ENCODE measurements around the gene CHN1.

CHN1 gene

GRCh38 chr2:174893018-174893417, 112.2 kb downstream of the CHN1 start:
- Histone ChIP-seq H3K27me3 (ENCODE audit: control insufficient read depth, insufficient read depth, low read length) (no peaks in the 10 kb centered on the region), H3K9ac (ENCODE audit: low read depth, low read length) (no peak overlapping the region), H3K27ac (ENCODE audit: low read depth, low read length) (no peak overlapping the region), H3K4me3 (ENCODE audit: low read depth, low read length) (no peak overlapping the region), H3K36me3 (ENCODE audit: control insufficient read depth, insufficient read depth, low read length) (no peaks in the 10 kb centered on the region), H3K9me3 (ENCODE audit: control insufficient read depth, insufficient read depth, low read length) (no peaks in the 10 kb centered on the region), H3K4me1 (ENCODE audit: control insufficient read depth, insufficient read depth, low read length) (peaks cover 17% of the 10 kb centered on the region)

DNA sequence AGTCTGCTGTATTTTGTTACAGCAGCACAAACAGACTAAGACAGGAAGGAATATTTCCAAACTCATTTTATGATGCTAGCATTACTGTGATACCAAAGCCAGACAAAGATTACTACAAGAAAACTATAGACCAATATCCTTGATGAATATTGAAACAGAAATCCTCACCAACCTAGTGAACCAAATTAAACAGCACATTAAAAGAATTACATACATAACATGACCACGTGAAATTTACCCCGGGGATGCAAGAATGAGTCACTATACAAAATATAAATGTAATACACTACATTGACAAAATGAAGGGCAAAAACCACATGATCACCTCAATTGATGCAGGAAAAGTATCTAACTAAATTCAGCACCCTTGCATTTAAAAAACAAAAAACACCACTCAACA, 112.6 kb downstream of the CHN1 start:
- H3K4me3 ChIP-seq (ENCODE audit: low read depth, low read length), result no peak overlapping the region
- no peaks in the 10 kb centered on the region for H3K27me3 ChIP-seq (ENCODE audit: control insufficient read depth, insufficient read depth, low read length)
- H3K27ac ChIP-seq (ENCODE audit: low read depth, low read length), result no peak overlapping the region
- no peaks in the 10 kb centered on the region for H3K9me3 ChIP-seq (ENCODE audit: control insufficient read depth, insufficient read depth, low read length)
- no peak overlapping the region for H3K9ac ChIP-seq (ENCODE audit: low read depth, low read length)
- H3K36me3 ChIP-seq (ENCODE audit: control insufficient read depth, insufficient read depth, low read length), result no peaks in the 10 kb centered on the region
- H3K4me1 ChIP-seq (ENCODE audit: control insufficient read depth, insufficient read depth, low read length), result peaks cover 17% of the 10 kb centered on the region

DNA sequence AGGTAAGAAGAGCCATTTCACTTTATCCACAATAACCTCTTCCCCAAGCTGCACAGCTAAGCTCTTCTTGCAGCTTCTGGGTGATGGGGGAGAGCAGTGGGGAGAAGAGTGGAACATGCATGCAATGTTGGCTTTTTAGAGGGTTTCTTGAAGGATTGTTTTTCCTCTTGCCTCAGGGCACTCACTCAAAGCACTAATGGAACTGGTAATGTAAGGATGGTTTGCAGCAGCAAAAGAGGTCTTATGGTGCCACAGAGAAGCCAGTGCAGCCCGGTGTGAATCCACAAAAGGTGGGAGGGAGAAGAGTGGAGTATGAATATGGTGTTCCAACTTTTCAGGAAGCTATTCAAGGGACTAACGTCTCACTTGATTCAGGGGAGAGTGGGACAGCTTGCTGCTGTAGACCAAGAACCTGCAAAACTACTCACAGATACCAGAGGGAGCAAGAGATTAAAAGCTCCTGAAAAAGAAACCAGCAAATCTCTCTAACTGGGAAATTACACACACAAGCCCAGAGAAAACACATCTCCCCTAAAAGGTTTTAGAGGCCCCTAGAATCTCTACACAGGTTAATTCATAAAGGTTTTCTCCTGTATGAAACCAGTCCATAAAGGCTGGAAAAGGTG, 116.4 kb downstream of the CHN1 start:
- Histone ChIP-seq H3K9me3 (ENCODE audit: control insufficient read depth, insufficient read depth, low read length) (no peaks in the 10 kb centered on the region), H3K4me3 (ENCODE audit: low read depth, low read length) (no peak overlapping the region), H3K27me3 (ENCODE audit: control insufficient read depth, insufficient read depth, low read length) (no peaks in the 10 kb centered on the region), H3K36me3 (ENCODE audit: control insufficient read depth, insufficient read depth, low read length) (no peaks in the 10 kb centered on the region), H3K27ac (ENCODE audit: low read depth, low read length) (peak overlapping the region; percentile 17), H3K4me1 (ENCODE audit: control insufficient read depth, insufficient read depth, low read length) (peaks cover 17% of the 10 kb centered on the region), H3K9ac (ENCODE audit: low read depth, low read length) (no peak overlapping the region)

DNA sequence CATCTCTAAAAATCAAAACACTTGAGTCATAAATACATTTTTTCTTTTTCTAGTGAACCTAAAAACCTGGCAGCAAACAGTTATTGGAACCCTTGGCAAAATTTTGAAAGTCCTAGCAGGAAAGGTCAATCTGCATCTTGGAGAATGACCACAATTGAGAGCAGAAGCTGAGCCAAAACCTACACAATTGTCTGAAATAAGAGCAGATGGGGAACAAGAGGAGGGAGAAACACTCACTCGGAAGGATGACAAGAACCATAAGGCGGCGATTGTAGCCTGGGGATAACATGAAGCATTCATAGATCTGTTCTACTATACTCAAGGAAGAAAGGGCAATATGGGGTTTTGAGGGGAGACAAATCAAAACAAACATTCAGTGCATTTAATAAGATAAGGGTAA, 117.0 kb downstream of the CHN1 start:
- H3K9me3 ChIP-seq (ENCODE audit: control insufficient read depth, insufficient read depth, low read length), result no peaks in the 10 kb centered on the region
- H3K27ac ChIP-seq (ENCODE audit: low read depth, low read length), result no peak overlapping the region
- H3K4me3 ChIP-seq (ENCODE audit: low read depth, low read length), result no peak overlapping the region
- no peak overlapping the region for H3K9ac ChIP-seq (ENCODE audit: low read depth, low read length)
- no peaks in the 10 kb centered on the region for H3K27me3 ChIP-seq (ENCODE audit: control insufficient read depth, insufficient read depth, low read length)
- no peaks in the 10 kb centered on the region for H3K36me3 ChIP-seq (ENCODE audit: control insufficient read depth, insufficient read depth, low read length)
- peaks cover 23% of the 10 kb centered on the region for H3K4me1 ChIP-seq (ENCODE audit: control insufficient read depth, insufficient read depth, low read length)

- Histone ChIP-seq H3K9me3 (ENCODE audit: control insufficient read depth, insufficient read depth, low read length) (no peaks in the 10 kb centered on the region), H3K4me3 (ENCODE audit: low read depth, low read length) (no peak overlapping the region), H3K36me3 (ENCODE audit: control insufficient read depth, insufficient read depth, low read length) (no peaks in the 10 kb centered on the region), H3K4me1 (ENCODE audit: control insufficient read depth, insufficient read depth, low read length) (peaks cover 37% of the 10 kb centered on the region), H3K9ac (ENCODE audit: low read depth, low read length) (no peak overlapping the region), H3K27ac (ENCODE audit: low read depth, low read length) (peak overlapping the region; percentile 71), H3K27me3 (ENCODE audit: control insufficient read depth, insufficient read depth, low read length) (no peaks in the 10 kb centered on the region)
Measured at GRCh38 chr2:174882416-174882815, 122.8 kb downstream of the CHN1 start.

DNA sequence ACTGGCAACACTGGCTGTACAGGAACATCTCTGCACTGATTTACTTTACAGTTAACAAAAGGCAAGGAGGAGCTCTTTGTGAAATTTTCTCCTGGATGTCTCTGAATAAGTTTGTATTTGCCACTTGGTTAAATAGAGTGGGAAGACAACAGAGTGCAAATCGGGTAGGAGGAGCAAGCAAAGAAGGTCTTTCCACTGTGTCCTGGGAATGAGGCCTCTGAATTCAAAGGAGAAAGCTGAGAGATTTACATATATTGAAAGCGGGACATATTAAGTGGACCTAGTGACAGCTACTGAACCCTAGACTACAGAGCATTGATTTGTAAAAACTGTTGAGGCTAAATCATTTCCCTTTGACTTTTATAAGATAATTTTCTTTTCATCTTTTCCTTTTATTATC, 123.5 kb downstream of the CHN1 start:
- peak overlapping the region; percentile 71 for H3K27ac ChIP-seq (ENCODE audit: low read depth, low read length)
- H3K9ac ChIP-seq (ENCODE audit: low read depth, low read length), result no peak overlapping the region
- no peaks in the 10 kb centered on the region for H3K27me3 ChIP-seq (ENCODE audit: control insufficient read depth, insufficient read depth, low read length)
- H3K36me3 ChIP-seq (ENCODE audit: control insufficient read depth, insufficient read depth, low read length), result no peaks in the 10 kb centered on the region
- peaks cover 37% of the 10 kb centered on the region for H3K4me1 ChIP-seq (ENCODE audit: control insufficient read depth, insufficient read depth, low read length)
- H3K9me3 ChIP-seq (ENCODE audit: control insufficient read depth, insufficient read depth, low read length), result no peaks in the 10 kb centered on the region
- H3K4me3 ChIP-seq (ENCODE audit: low read depth, low read length), result no peak overlapping the region

DNA sequence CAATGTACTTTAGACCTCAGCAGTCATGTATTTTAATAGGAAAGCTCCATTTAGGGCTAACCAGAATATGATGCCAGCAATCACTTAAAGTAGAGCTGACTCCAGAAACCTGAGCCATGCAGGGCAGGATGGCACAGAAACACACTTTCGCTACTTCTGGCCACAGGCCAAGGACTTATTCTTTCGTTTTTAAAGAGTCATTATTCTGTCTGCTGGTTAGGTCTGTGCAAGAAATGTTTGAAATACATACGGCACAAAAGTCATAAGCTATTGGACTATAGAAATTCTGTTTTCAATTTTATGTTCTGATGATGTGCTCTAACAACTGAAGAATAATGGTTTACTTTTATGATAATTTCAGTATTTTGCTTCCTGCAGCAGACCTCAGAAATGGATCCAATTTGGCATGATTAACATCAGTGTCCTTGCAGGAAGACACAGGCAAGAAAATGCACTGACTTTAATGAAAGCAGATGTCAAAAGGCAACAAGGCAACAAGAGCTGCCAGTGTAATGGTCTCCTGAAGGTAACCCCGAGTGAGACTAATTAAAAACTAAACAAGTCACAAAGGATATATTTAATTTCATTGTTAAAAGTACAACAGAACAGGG, 126.5 kb downstream of the CHN1 start:
- H3K27me3 ChIP-seq (ENCODE audit: control insufficient read depth, insufficient read depth, low read length), result no peaks in the 10 kb centered on the region
- H3K4me1 ChIP-seq (ENCODE audit: control insufficient read depth, insufficient read depth, low read length), result peaks cover 40% of the 10 kb centered on the region
- H3K9me3 ChIP-seq (ENCODE audit: control insufficient read depth, insufficient read depth, low read length), result no peaks in the 10 kb centered on the region
- H3K9ac ChIP-seq (ENCODE audit: low read depth, low read length), result no peak overlapping the region
- no peak overlapping the region for H3K27ac ChIP-seq (ENCODE audit: low read depth, low read length)
- H3K36me3 ChIP-seq (ENCODE audit: control insufficient read depth, insufficient read depth, low read length), result no peaks in the 10 kb centered on the region
- H3K4me3 ChIP-seq (ENCODE audit: low read depth, low read length), result no peak overlapping the region

GRCh38 chr2:174877751-174878150, 127.4 kb downstream of the CHN1 start:
- H3K9ac ChIP-seq (ENCODE audit: low read depth, low read length), result no peak overlapping the region

DNA sequence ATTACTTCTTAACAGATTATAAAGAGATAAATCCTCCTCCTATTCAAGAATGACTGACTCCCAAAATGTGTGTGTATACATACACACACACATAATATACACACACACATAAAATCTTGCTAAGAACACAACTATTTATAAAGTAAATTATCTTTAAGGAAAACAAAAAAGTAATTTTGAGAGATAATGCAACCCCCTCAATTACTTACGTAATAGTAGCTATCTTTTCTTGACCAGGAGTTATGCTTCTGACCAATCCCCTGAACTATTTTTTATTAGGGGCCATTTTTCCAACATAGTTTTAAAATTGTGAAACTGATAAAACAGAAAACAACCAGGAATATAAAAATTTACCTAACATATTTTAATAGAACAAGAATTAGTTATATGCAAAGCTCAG, 127.9 kb downstream of the CHN1 start:
- no peak overlapping the region for H3K9ac ChIP-seq (ENCODE audit: low read depth, low read length)
- no peak overlapping the region for H3K4me3 ChIP-seq (ENCODE audit: low read depth, low read length)
- no peak overlapping the region for H3K27ac ChIP-seq (ENCODE audit: low read depth, low read length)
- no peaks in the 10 kb centered on the region for H3K9me3 ChIP-seq (ENCODE audit: control insufficient read depth, insufficient read depth, low read length)
- peaks cover 35% of the 10 kb centered on the region for H3K4me1 ChIP-seq (ENCODE audit: control insufficient read depth, insufficient read depth, low read length)
- H3K36me3 ChIP-seq (ENCODE audit: control insufficient read depth, insufficient read depth, low read length), result no peaks in the 10 kb centered on the region
- no peaks in the 10 kb centered on the region for H3K27me3 ChIP-seq (ENCODE audit: control insufficient read depth, insufficient read depth, low read length)

More at GRCh38 chr2:174877751-174878150, 127.4 kb downstream of the CHN1 start:
- Histone ChIP-seq H3K9me3 (ENCODE audit: control insufficient read depth, insufficient read depth, low read length) (no peaks in the 10 kb centered on the region), H3K4me3 (ENCODE audit: low read depth, low read length) (no peak overlapping the region), H3K27me3 (ENCODE audit: control insufficient read depth, insufficient read depth, low read length) (no peaks in the 10 kb centered on the region), H3K36me3 (ENCODE audit: control insufficient read depth, insufficient read depth, low read length) (no peaks in the 10 kb centered on the region), H3K4me1 (ENCODE audit: control insufficient read depth, insufficient read depth, low read length) (peaks cover 40% of the 10 kb centered on the region), H3K27ac (ENCODE audit: low read depth, low read length) (no peak overlapping the region)

- Histone ChIP-seq H3K9ac (ENCODE audit: low read depth, low read length) (no peak overlapping the region), H3K4me1 (ENCODE audit: control insufficient read depth, insufficient read depth, low read length) (peaks cover 27% of the 10 kb centered on the region), H3K9me3 (ENCODE audit: control insufficient read depth, insufficient read depth, low read length) (no peaks in the 10 kb centered on the region), H3K27me3 (ENCODE audit: control insufficient read depth, insufficient read depth, low read length) (no peaks in the 10 kb centered on the region), H3K27ac (ENCODE audit: low read depth, low read length) (no peak overlapping the region), H3K36me3 (ENCODE audit: control insufficient read depth, insufficient read depth, low read length) (peaks cover 20% of the 10 kb centered on the region), H3K4me3 (ENCODE audit: low read depth, low read length) (no peak overlapping the region)
Measured at GRCh38 chr2:174874085-174874484, 131.1 kb downstream of the CHN1 start.

- peaks cover 27% of the 10 kb centered on the region for H3K4me1 ChIP-seq (ENCODE audit: control insufficient read depth, insufficient read depth, low read length)
- no peak overlapping the region for H3K9ac ChIP-seq (ENCODE audit: low read depth, low read length)
Measured at GRCh38 chr2:174873471-174873870, 131.7 kb downstream of the CHN1 start.

More at GRCh38 chr2:174873471-174873870, 131.7 kb downstream of the CHN1 start:
- no peak overlapping the region for H3K27ac ChIP-seq (ENCODE audit: low read depth, low read length)
- no peaks in the 10 kb centered on the region for H3K9me3 ChIP-seq (ENCODE audit: control insufficient read depth, insufficient read depth, low read length)
- peaks cover 20% of the 10 kb centered on the region for H3K36me3 ChIP-seq (ENCODE audit: control insufficient read depth, insufficient read depth, low read length)
- no peak overlapping the region for H3K4me3 ChIP-seq (ENCODE audit: low read depth, low read length)
- no peaks in the 10 kb centered on the region for H3K27me3 ChIP-seq (ENCODE audit: control insufficient read depth, insufficient read depth, low read length)

Measured in HUES48 (cell line).